ENCODE measurements around the gene PIAS1.
A peak's percentile ranks its signal among the peaks of the same experiment; 100 is the strongest.
"Not testable (repeated sequence)": the region's sequence is repeated elsewhere in the genome, so short reads cannot be mapped to it uniquely, and the experiment has no call there.

Gene PIAS1

DNA sequence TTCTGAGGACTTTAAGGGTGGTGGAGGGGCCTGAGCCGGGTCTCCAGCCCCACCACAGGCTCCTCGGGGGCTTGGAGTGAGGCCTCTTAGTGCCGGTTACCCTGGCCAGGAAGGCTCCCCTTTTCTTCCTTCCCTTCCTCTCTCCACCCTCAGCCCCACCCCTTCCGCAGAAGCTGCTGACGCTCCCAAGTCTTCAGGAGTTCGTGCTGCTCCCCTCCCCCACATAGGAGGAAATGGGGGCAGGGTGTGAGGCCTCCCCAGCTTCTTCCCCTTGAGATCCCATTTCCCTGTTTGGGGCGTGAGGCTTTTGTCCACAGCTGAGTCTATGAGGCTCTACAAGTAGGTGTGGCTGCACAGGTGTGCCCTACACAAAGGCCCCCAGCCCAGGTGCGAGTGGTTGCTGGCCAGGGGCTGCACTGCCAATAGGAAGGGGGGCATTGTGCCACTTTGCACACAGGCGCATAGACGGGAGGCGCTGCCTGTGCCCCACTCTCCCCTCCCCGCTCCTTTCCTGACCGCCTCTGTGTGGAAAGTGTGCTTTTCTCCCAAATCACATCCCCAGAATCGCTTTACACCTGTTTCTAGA lies 151.9 kb downstream of the PIAS1 start:
- Mint-ChIP-seq H3K36me3 (ENCODE audit: insufficient read depth) (peaks cover 5% of the 10 kb centered on the region), H3K4me3 (no peak overlapping the region), H3K27me3 (no peaks in the 10 kb centered on the region), H3K27ac (ENCODE audit: low read depth) (no peak overlapping the region), H3K4me1 (peaks cover 9% of the 10 kb centered on the region), H3K9me3 (no peaks in the 10 kb centered on the region)
- ATAC-seq (replicated peaks; ENCODE audit: extremely low read depth, poor library complexity, severe bottlenecking) (no peak), DNase-seq (ENCODE audit: low spot score in 2 of 2) (no peak)

DNA sequence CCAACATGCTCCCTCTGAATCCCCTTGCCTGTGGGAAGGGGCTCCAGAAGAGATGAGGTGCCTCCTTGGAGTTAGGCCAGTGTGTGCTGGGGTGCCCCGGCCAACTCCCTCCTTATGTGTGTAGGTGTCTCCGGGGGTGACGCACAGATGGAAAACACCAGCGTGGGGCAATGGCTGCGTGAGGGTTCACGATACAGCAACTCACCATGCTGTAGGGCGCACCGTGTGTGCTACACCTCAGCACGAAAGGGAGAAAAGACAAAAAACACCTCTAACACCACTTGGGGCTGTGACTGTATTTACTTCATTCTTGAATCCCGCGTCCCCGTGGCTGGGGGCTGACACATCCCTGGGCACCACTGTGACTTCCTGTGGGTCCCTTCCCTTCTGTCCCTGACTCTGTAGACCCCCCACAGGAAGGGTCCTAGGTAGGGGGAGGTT lies 152.6 kb downstream of the PIAS1 start:
- Mint-ChIP-seq H3K4me1 (peaks cover 9% of the 10 kb centered on the region), H3K36me3 (ENCODE audit: insufficient read depth) (peaks cover 3% of the 10 kb centered on the region), H3K27me3 (no peaks in the 10 kb centered on the region), H3K4me3 (no peak overlapping the region), H3K27ac (ENCODE audit: low read depth) (no peak overlapping the region), H3K9me3 (no peaks in the 10 kb centered on the region)
- DNase-seq (ENCODE audit: low spot score in 2 of 2) (no peak), ATAC-seq (replicated peaks; ENCODE audit: extremely low read depth, poor library complexity, severe bottlenecking) (no peak)

DNA sequence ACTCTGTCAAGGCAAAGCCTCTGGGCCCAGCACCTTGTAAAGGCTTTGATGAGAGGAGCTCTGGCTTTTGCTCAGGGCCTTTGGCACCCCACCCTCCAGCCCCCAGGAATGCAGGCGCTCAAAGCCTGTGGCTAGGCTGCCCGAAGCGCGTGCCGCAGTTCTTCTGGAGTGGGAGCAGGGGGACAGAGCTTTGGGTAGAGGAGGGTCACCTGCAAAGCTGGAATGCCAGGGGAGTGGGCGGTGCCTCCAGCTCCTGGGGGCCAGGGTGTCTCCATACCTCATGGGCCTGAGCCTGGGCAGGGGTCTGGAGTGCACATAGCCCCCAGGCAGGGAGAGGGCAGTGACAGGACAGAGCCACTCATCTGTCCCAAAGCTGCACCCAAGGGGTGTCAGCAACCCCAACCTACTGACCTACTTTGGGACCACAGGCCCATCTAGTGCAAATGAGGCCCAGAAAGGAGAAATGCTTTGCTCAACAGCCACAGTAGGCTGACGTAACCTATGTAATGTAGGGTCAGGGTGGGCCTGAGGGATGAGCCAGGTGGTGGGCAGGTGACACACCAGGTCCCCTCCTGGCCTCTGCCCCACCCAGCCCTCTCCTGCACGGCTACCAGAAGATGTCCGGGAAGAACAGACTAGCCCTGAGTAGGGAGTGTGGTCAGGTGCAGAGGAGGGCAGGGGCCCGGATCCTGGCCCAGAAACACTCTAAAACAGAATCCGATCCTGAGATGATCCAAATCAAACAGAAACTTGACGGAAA lies 153.2 kb downstream of the PIAS1 start:
- no peaks in the 10 kb centered on the region for H3K27me3 Mint-ChIP-seq
- H3K4me3 Mint-ChIP-seq: no peak overlapping the region
- H3K9me3 Mint-ChIP-seq: no peaks in the 10 kb centered on the region
- H3K36me3 Mint-ChIP-seq (ENCODE audit: insufficient read depth): peaks cover 4% of the 10 kb centered on the region
- no peak overlapping the region for H3K27ac Mint-ChIP-seq (ENCODE audit: low read depth)
- ATAC-seq (replicated peaks; ENCODE audit: extremely low read depth, poor library complexity, severe bottlenecking): no peak
- peaks cover 9% of the 10 kb centered on the region for H3K4me1 Mint-ChIP-seq
- DNase-seq (ENCODE audit: low spot score in 2 of 2): no peak

DNA sequence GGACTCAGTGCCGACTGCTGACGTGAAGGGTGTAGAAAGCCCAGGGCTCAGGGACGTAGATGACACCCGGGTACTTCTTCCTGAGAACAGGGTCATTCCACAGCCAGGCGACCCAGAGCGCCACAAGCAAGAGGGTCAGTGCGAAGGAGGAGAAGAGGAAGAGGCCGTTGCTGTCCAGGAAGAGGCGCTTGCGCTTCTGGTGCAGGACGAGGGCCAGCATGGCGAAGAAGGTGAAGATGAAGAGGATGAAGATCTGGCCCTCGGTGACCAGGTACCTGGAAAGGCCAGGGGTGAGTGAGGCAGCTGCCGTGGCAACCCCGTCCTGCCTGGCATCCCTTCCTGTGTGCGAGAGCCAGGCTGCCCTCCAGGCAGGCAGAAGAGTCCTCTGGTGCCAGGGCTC lies 154.0 kb downstream of the PIAS1 start:
- H3K4me3 Mint-ChIP-seq: no peak overlapping the region
- no peaks in the 10 kb centered on the region for H3K9me3 Mint-ChIP-seq
- DNase-seq (ENCODE audit: low spot score in 2 of 2) (no peak), ATAC-seq (replicated peaks; ENCODE audit: extremely low read depth, poor library complexity, severe bottlenecking) (no peak)
- peaks cover 9% of the 10 kb centered on the region for H3K4me1 Mint-ChIP-seq
- H3K27me3 Mint-ChIP-seq: no peaks in the 10 kb centered on the region
- peaks cover 4% of the 10 kb centered on the region for H3K36me3 Mint-ChIP-seq (ENCODE audit: insufficient read depth)
- H3K27ac Mint-ChIP-seq (ENCODE audit: low read depth): peak overlapping the region; percentile 68

DNA sequence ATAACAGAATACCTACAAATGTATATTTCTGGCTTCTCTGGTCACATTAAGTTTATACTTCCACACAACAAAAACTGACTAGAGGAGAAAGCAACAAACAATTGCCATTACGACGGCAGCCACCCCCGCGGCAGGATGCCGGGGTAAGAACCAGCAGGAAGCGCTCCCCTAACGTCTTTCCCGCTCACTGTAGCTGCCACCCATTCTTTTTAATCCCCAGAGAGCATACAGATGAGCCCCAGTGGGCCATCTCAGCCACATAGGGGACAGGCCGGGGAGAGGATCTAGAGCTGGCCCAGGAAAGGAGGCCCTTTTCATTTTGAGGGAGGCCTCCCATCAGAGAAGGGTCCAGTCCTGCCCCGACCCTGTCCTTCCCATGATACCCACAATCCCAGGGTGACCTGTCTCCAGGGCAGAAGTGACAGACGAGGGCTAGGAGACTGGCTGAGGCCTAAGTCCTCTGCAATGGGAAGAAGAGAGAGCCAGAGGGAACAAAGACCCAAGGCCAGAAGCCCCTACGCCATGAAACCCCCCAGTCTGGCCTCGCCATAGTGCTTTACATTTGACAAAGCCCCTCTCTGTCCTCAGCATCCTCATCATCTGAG lies 154.6 kb downstream of the PIAS1 start:
- no peak for ATAC-seq (replicated peaks; ENCODE audit: extremely low read depth, poor library complexity, severe bottlenecking)
- DNase-seq (ENCODE audit: low spot score in 2 of 2): no peak
- Mint-ChIP-seq H3K27me3 (no peaks in the 10 kb centered on the region), H3K36me3 (ENCODE audit: insufficient read depth) (peaks cover 4% of the 10 kb centered on the region), H3K4me1 (peaks cover 9% of the 10 kb centered on the region), H3K4me3 (no peak overlapping the region), H3K9me3 (no peaks in the 10 kb centered on the region), H3K27ac (ENCODE audit: low read depth) (peak overlapping the region; percentile 68)

DNA sequence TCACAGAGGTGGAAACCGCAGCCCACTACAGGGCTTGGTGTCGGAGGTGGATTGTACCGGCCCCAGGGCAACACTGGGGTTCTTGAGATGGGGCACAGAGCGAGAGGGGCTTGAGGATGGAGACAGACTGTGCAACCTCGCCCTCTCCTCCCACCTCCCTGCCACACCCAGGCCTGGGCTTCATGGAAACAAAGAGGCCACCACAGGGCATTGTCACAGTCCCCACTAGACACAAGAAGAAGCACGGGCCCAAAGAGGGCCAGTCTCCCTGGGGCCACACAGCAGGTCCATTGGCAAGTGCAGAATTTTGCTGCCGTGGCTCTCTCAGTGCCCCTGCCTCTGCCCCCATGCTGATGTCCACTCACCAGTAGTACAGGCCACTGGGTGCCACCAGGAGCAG lies 155.2 kb downstream of the PIAS1 start:
- H3K4me3 Mint-ChIP-seq: no peak overlapping the region
- peak overlapping the region; percentile 68 for H3K27ac Mint-ChIP-seq (ENCODE audit: low read depth)
- H3K4me1 Mint-ChIP-seq: peaks cover 9% of the 10 kb centered on the region
- H3K36me3 Mint-ChIP-seq (ENCODE audit: insufficient read depth): peaks cover 4% of the 10 kb centered on the region
- H3K27me3 Mint-ChIP-seq: no peaks in the 10 kb centered on the region
- no peaks in the 10 kb centered on the region for H3K9me3 Mint-ChIP-seq
- ATAC-seq (replicated peaks; ENCODE audit: extremely low read depth, poor library complexity, severe bottlenecking): no peak
- no peak for DNase-seq (ENCODE audit: low spot score in 2 of 2)

DNA sequence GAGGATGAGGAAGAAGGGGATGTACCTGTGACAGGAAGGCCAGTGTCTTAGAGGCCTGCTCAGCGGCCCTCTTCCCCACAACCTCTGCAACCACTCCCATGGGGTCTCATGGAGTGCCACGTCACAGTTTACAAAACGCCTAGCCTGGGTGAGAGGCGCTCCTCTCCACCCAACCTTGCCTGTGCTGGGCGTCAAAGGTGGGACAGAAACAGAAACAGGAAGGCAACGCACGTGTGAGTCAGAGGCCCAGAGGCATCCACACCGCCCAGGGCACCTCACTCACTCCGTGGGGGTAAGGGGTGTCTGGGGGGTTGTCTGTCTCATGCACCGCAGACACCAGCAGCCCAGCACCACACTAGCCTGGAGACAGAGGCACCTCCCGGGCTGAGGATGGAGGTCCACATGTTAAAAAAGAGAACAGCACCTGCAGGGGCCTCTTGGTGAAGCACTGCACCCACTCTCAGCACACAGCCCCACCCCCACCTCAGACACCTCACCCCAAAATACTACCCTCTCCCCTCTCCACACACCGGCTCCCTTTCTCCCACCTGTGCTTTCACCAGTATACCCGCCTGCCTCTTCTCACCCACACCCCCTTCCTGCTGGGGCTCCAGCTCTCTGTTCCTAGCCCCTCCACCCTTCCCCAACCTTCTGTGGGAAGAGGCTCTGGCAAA lies 155.8 kb downstream of the PIAS1 start:
- peaks cover 4% of the 10 kb centered on the region for H3K36me3 Mint-ChIP-seq (ENCODE audit: insufficient read depth)
- no peak overlapping the region for H3K27ac Mint-ChIP-seq (ENCODE audit: low read depth)
- peaks cover 9% of the 10 kb centered on the region for H3K4me1 Mint-ChIP-seq
- DNase-seq (ENCODE audit: low spot score in 2 of 2) (no peak), ATAC-seq (replicated peaks; ENCODE audit: extremely low read depth, poor library complexity, severe bottlenecking) (peak; percentile 46)
- no peaks in the 10 kb centered on the region for H3K27me3 Mint-ChIP-seq
- H3K9me3 Mint-ChIP-seq: no peaks in the 10 kb centered on the region
- no peak overlapping the region for H3K4me3 Mint-ChIP-seq

DNA sequence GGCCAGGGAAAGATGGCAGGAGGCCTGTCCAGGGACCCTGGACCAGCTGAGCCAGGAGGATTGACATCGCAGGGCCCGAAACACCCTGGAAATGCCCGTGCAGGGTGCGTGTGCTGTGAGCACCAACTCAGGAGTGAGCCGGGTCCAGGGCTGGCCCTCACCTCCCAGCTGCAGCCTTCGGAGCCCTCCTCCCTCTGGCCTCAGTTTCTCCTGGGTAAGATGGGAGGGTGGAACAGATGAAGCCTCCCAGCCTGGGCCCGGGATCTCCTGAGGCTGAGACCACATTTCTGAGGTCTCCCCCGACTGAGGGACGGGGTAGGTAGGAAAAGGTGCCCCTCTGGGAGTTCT lies 156.3 kb downstream of the PIAS1 start:
- Mint-ChIP-seq H3K9me3 (no peaks in the 10 kb centered on the region), H3K4me1 (peaks cover 9% of the 10 kb centered on the region), H3K27ac (ENCODE audit: low read depth) (no peak overlapping the region), H3K27me3 (no peaks in the 10 kb centered on the region), H3K36me3 (ENCODE audit: insufficient read depth) (peaks cover 4% of the 10 kb centered on the region), H3K4me3 (no peak overlapping the region)
- ATAC-seq (replicated peaks; ENCODE audit: extremely low read depth, poor library complexity, severe bottlenecking): no peak
- no peak for DNase-seq (ENCODE audit: low spot score in 2 of 2)

DNA sequence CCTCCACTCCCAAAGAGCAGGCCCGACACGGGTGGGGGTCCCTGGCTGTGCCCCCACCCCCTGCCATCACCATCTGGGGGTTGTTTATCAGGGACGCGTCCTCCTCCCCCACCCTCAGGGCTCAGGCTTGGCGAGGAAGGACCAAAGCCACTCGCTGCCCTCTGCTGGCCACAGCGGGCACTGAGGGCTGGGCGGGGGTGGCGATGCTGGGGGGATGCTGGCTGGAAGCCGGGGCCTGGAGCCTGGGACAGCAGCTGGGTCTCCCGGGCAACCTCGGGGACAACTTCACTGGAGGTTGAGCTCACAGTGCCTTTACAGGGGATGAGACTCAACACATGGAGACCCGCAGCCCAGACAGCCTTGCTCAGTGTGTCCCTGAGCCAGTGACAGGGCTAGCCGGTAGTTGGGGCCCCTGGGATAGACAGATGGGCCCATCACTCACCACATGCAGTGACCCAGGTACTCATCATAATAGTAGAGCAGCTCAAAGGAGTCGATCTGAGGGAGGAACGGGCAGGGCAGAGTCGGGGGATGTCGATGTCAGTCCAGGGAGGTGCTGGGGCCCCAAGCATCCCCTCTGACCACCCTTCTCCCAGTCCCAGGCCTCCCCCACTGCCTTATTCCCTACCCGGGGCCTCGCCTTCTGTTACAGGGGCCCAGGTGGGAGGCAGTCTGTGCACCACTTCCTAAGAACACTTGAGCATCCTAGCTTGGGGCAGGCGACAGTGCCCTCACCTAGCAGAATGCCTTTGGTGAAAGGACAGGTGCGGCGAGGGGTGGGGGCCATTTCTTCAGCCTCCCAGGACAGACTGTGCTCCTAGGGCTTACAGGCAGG lies 156.9 kb downstream of the PIAS1 start:
- DNase-seq (ENCODE audit: low spot score in 2 of 2) (peak; percentile 21 to 39), ATAC-seq (replicated peaks; ENCODE audit: extremely low read depth, poor library complexity, severe bottlenecking) (no peak)
- no peaks in the 10 kb centered on the region for H3K27me3 Mint-ChIP-seq
- H3K9me3 Mint-ChIP-seq: no peaks in the 10 kb centered on the region
- no peak overlapping the region for H3K27ac Mint-ChIP-seq (ENCODE audit: low read depth)
- H3K4me1 Mint-ChIP-seq: peaks cover 9% of the 10 kb centered on the region
- H3K36me3 Mint-ChIP-seq (ENCODE audit: insufficient read depth): peaks cover 4% of the 10 kb centered on the region
- H3K4me3 Mint-ChIP-seq: no peak overlapping the region

DNA sequence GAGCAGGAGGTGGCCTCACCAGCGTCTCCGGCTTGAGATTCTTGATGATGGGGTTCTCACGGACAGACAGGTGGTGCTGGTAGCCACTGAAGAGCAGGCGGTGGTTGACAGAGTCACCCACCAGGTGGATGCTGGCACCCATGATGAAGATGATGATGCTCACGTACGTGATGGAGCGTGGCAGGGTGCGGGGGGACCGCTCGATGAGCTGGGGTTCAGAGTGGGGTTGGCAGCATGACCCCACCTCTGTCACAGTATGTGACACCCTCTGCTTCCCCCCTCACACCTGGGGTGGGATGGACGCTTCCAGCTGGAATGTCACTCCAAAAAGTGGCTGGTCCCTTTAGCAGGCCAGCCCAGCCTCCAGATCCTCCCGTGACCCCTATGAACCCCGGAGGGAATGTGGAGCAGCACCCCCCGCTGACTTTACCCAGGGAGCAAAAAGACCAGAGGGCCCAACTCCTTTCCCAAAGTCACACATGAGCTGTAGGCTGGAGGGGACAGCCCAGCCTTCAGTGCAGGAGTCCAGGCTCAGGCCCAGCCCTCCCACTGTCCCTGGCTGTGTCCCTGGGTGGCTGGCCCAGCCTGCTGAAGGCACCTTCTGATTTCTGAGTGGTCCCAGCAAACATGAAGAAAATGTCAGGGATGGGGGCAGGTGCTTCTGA lies 157.7 kb downstream of the PIAS1 start:
- peaks cover 7% of the 10 kb centered on the region for H3K36me3 Mint-ChIP-seq (ENCODE audit: insufficient read depth)
- no peak overlapping the region for H3K27ac Mint-ChIP-seq (ENCODE audit: low read depth)
- H3K4me3 Mint-ChIP-seq: no peak overlapping the region
- ATAC-seq (replicated peaks; ENCODE audit: extremely low read depth, poor library complexity, severe bottlenecking) (no peak), DNase-seq (ENCODE audit: low spot score in 2 of 2) (no peak)
- peaks cover 9% of the 10 kb centered on the region for H3K4me1 Mint-ChIP-seq
- no peaks in the 10 kb centered on the region for H3K27me3 Mint-ChIP-seq
- no peaks in the 10 kb centered on the region for H3K9me3 Mint-ChIP-seq

DNA sequence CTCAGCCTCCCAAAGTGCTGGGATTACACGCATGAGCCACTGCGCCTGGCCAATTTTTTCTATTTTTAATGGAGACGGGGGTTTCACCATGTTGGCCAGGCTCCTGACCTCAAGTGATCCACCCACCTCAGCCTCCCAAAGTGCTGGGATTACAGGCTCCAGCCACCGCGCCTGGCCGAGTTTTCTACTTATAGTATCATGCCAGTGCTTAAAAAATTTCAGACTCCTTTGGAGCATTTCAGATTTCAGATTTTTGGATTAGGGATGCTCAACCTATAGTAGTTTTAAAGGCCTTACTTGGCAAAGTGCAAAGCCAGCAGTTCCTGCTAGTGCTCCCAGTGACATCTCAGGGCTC lies 159.4 kb downstream of the PIAS1 start:
- DNase-seq (ENCODE audit: low spot score in 2 of 2); H3K4me1 Mint-ChIP-seq; H3K27me3 Mint-ChIP-seq; H3K4me3 Mint-ChIP-seq; ATAC-seq (replicated peaks; ENCODE audit: extremely low read depth, poor library complexity, severe bottlenecking); H3K9me3 Mint-ChIP-seq: not testable (repeated sequence)
- Mint-ChIP-seq H3K36me3 (ENCODE audit: insufficient read depth) (peaks cover 11% of the 10 kb centered on the region), H3K27ac (ENCODE audit: low read depth) (peak overlapping the region; percentile 29)
